Smooth muscle cell (in vitro differentiated cells): Measurements from ENCODE around the gene LRRK2. TPM values are rescaled to one million over a fixed set of nuclear protein-coding genes. Genes with fewer than 3 reads are reported as not detected.

Experiments
- DNase-seq: peaks from one replicate; lab custom pipeline; 2025; ENCODE audit not compliant: unreplicated experiment; lab: John Stamatoyannopoulos, UW
- H2AFZ ChIP-seq: fragments of 200-600 bp; sonication (generic); 2 replicates; pipeline ENCODE4 v1.6.0; 2016; ENCODE audit warnings: antibody characterized with exemption, low read depth, mild to moderate bottlenecking
- H3F3A ChIP-seq: fragments of 200-600 bp; sonication (generic); 2 replicates; pipeline ENCODE4 v1.6.0; 2017; ENCODE audit warnings: antibody characterized with exemption, low read depth
- H3K27ac ChIP-seq: fragments of 200-600 bp; sonication (generic); 2 replicates; pipeline ENCODE4 v1.5.1; 2016; ENCODE audit warnings: low read depth, mild to moderate bottlenecking
- H3K27me3 ChIP-seq: fragments of 200-600 bp; sonication (generic); 2 replicates; pipeline ENCODE4 v1.6.1; 2016; ENCODE audit warnings: low read depth, mild to moderate bottlenecking
- H3K36me3 ChIP-seq: fragments of 200-600 bp; sonication (generic); 2 replicates; pipeline ENCODE4 v1.5.1; 2016; ENCODE audit warnings: low read depth
- H3K4me1 ChIP-seq: fragments of 200-600 bp; sonication (generic); 2 replicates; pipeline ENCODE4 v1.5.1; 2016; ENCODE audit warnings: low read depth
- H3K4me2 ChIP-seq: fragments of 200-600 bp; sonication (generic); 2 replicates; pipeline ENCODE4 v1.6.0; 2016; ENCODE audit warnings: mild to moderate bottlenecking
- H3K4me3 ChIP-seq: fragments of 200-600 bp; sonication (generic); 2 replicates; pipeline ENCODE4 v1.5.1; 2016; ENCODE audit warnings: mild to moderate bottlenecking
- H3K79me2 ChIP-seq: fragments of 200-600 bp; sonication (generic); 2 replicates; pipeline ENCODE4 v1.6.0; 2016; ENCODE audit warnings: low read depth, mild to moderate bottlenecking
- H3K9ac ChIP-seq: fragments of 200-600 bp; sonication (generic); 2 replicates; pipeline ENCODE4 v1.6.0; 2016; ENCODE audit warnings: low read depth
- H3K9me3 ChIP-seq: fragments of 200-600 bp; sonication (generic); replicated peaks from 2 replicates; pipeline ENCODE4 v1.5.1; 2016; ENCODE audit warnings: low read depth
- H4K20me1 ChIP-seq: fragments of 200-600 bp; sonication (generic); 2 replicates; pipeline ENCODE4 v1.6.0; 2016; ENCODE audit warnings: low read depth
- WGBS: methylation state at CpG from one replicate; pipeline ENCODE4 v1.1.7; 2016; ENCODE audit warnings: low lambda C conversion rate; 5-methylcytosine and 5-hydroxymethylcytosine counted together
- polyA plus RNA-seq: library from polyadenylated mRNA; unstranded; fragments of >200 nt; fragmentation: Nextera tagmentation; extraction: Ambion mirVana; gene quantifications from 2 replicates; pipeline ENCODE4 v1.2.1, GENCODE V29; 2016
- total RNA-seq: library from RNA; depleted of rRNA; stranded (reverse); fragments of >200 nt; gene quantifications from 2 replicates; pipeline ENCODE4 v1.2.3, GENCODE V29; 2014
- TF ChIP-seq, protein P1 (sequence below): fragments of 200-600 bp; sonication (generic); IDR thresholded peaks from 2 replicates; pipeline ENCODE4 v1.5.1; 2017; ENCODE audit warnings: borderline replicate concordance, mild to moderate bottlenecking, antibody characterized with exemption; ENCODE audit not compliant: insufficient read depth, poor library complexity, severe bottlenecking

LRRK2 gene
- total and polyA plus RNA-seq, 2 experiments from 2014 or later, result not detected

DNA sequence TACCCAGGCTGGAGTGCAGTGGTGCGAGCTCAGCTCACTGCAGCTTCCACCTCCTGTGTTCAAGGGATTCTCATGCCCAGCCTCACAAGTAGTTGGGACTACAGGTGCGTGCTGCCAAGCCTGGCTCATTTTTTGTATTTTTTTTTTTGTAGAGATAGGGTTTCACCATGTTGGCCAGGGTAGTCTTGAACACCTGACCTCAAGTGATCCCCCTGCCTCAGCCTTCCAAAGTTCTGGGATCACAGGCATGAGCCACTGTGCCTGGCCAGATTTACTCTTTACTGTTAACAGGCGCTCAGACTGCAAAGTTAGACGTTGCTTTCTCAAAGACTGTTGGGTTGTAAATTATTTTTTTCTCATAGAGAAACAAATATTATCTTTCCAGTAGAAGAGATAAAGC is 46.1 kb upstream of the LRRK2 start:
- H3K27ac ChIP-seq, result no peak overlapping the region
- H3K36me3 ChIP-seq, result no peaks in the 10 kb centered on the region
- H3K27me3 ChIP-seq, result no peaks in the 10 kb centered on the region
- H3K9me3 ChIP-seq, result no peaks in the 10 kb centered on the region
- TF ChIP-seq, protein P1, sequence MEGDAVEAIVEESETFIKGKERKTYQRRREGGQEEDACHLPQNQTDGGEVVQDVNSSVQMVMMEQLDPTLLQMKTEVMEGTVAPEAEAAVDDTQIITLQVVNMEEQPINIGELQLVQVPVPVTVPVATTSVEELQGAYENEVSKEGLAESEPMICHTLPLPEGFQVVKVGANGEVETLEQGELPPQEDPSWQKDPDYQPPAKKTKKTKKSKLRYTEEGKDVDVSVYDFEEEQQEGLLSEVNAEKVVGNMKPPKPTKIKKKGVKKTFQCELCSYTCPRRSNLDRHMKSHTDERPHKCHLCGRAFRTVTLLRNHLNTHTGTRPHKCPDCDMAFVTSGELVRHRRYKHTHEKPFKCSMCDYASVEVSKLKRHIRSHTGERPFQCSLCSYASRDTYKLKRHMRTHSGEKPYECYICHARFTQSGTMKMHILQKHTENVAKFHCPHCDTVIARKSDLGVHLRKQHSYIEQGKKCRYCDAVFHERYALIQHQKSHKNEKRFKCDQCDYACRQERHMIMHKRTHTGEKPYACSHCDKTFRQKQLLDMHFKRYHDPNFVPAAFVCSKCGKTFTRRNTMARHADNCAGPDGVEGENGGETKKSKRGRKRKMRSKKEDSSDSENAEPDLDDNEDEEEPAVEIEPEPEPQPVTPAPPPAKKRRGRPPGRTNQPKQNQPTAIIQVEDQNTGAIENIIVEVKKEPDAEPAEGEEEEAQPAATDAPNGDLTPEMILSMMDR, result no peak
- H4K20me1 ChIP-seq, result no peaks in the 10 kb centered on the region
- WGBS, result 92% methylated on average over 4 of the region's 4 CpGs
- no peaks in the 10 kb centered on the region for H3F3A ChIP-seq
- H3K9ac ChIP-seq, result no peak overlapping the region
- DNase-seq, result no peak
- no peak overlapping the region for H3K4me3 ChIP-seq
- no peaks in the 10 kb centered on the region for H3K79me2 ChIP-seq
- no peak overlapping the region for H3K4me2 ChIP-seq
- no peaks in the 10 kb centered on the region for H3K4me1 ChIP-seq
- H2AFZ ChIP-seq, result no peak overlapping the region

DNA sequence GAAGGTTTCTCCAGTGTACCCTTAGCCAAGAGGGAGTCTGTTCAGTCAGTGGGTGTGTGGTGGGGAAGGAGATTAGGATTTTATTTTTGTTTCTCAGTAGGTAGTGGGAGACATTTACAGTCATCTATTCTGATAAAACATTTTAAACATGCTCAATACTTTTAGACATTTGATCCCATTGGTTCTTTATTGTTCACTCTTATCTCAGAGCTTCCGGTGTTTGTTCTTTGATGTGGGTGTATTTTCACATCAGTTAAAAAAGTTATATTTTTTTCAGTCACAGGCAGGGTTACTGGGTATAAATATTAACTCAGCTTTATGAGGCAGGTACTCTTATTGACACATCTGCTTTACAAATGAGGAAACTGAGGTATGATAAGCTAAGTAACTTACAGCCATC is 43.3 kb upstream of the LRRK2 start:
- Histone ChIP-seq H4K20me1 (no peaks in the 10 kb centered on the region), H3K9me3 (no peaks in the 10 kb centered on the region), H3K9ac (no peak overlapping the region), H3K4me2 (no peak overlapping the region), H2AFZ (no peak overlapping the region), H3K27me3 (no peaks in the 10 kb centered on the region), H3K36me3 (no peaks in the 10 kb centered on the region), H3K4me3 (no peak overlapping the region), H3K79me2 (no peaks in the 10 kb centered on the region), H3K27ac (no peak overlapping the region), H3F3A (no peaks in the 10 kb centered on the region), H3K4me1 (no peaks in the 10 kb centered on the region)
- TF ChIP-seq, protein P1, result no peak
- no peak for DNase-seq
- 86% methylated on average over 1 of the region's 1 CpG for WGBS

DNA sequence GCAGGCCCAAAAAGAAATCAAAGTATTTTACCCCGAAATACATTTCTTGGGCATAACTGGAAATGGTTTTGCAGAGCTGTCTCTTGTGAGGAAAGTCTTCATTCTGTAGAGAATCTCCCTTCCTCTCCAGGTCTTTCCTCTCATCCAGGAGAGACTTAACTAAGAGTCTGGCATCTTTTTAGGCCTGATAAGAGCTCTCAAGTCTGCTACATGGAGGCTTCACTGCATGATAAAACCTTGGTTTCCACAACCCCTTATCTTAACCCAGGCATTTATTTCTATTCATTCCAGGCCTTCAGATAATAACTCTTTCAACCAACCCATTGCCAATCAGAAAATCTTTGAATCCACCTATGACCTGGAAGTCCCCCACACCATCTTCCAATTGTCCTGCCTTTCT is 41.1 kb upstream of the LRRK2 start:
- Histone ChIP-seq H3K79me2 (no peaks in the 10 kb centered on the region), H3K4me3 (no peak overlapping the region), H3K4me1 (no peaks in the 10 kb centered on the region), H3K4me2 (no peak overlapping the region), H4K20me1 (no peaks in the 10 kb centered on the region), H2AFZ (no peak overlapping the region), H3K9ac (no peak overlapping the region), H3F3A (no peaks in the 10 kb centered on the region), H3K36me3 (no peaks in the 10 kb centered on the region), H3K27me3 (no peaks in the 10 kb centered on the region), H3K9me3 (no peaks in the 10 kb centered on the region), H3K27ac (no peak overlapping the region)
- no peak for DNase-seq
- TF ChIP-seq, protein P1, result no peak
- WGBS, result 81% methylated on average over 1 of the region's 1 CpG

DNA sequence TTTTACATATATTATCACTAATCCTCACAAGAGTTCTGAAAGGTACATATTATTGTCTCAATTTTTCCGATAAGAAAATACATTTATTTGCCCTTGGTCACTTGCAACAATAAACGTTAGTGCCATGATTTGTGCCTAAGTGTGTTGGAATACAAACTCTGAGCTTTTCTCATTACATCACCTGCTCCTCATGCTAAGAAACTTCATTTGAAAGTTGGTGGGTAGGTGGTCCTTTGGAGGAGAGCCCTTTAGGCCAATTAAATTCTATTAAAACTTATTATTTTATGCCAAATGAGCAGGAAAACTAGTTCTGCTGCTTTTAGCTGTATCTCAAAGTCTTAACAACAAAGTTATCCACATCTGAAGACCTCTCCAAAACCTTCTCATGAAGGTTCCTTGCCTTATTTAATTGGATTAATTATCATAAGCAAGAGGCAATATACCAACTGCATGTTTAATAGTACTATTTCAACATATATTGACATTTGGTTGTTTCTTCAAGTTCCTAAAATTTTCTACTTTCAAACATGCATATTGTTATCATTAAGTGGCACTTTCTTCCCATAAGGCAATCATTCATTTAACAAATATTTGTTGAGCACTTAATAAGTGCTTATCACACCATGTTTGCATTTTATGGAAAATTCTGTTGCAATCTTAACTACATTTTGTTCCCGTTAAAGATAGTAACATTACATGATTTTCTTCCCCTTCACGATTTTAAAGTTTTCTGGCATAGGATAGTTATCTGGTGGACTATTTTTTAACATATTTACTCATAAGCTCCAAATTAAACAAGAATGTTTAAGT is 40.1 kb upstream of the LRRK2 start:
- no peak overlapping the region for H2AFZ ChIP-seq
- no peaks in the 10 kb centered on the region for H3K9me3 ChIP-seq
- no peak overlapping the region for H3K9ac ChIP-seq
- no peaks in the 10 kb centered on the region for H4K20me1 ChIP-seq
- 87% methylated on average over 4 of the region's 4 CpGs for WGBS
- no peak overlapping the region for H3K27ac ChIP-seq
- H3K4me2 ChIP-seq, result no peak overlapping the region
- H3K4me3 ChIP-seq, result no peak overlapping the region
- no peaks in the 10 kb centered on the region for H3K36me3 ChIP-seq
- H3K27me3 ChIP-seq, result no peaks in the 10 kb centered on the region
- H3K79me2 ChIP-seq, result no peaks in the 10 kb centered on the region
- TF ChIP-seq, protein P1, result no peak
- no peak for DNase-seq
- no peaks in the 10 kb centered on the region for H3F3A ChIP-seq
- no peaks in the 10 kb centered on the region for H3K4me1 ChIP-seq
